ENCODE results near the gene DUSP16. TPM values are rescaled to one million over a fixed set of nuclear protein-coding genes. Genes with fewer than 3 reads are reported as not detected.
A peak's percentile ranks its signal among the peaks of the same experiment; 100 is the strongest.

DUSP16 gene
- total RNA-seq, 1 donor = 12.1 TPM

- no peak overlapping the region for H3K4me3 ChIP-seq (ENCODE audit: low read depth, low read length)
- DNase-seq (ENCODE audit: low read depth) = no peak
- TF ChIP-seq CTCF (IDR thresholded peaks at IDR 0.05; ENCODE audit: insufficient read depth, low read depth, low read length) = no peak
Observed at GRCh38 chr12:12511895-12512711, 50.6 kb downstream of the DUSP16 start.

GRCh38 chr12:12511021-12511783 is 51.5 kb downstream of the DUSP16 start:
- DNase-seq (ENCODE audit: low read depth) = no peak
- no peak overlapping the region for H3K4me3 ChIP-seq (ENCODE audit: low read depth, low read length)
- TF ChIP-seq CTCF (IDR thresholded peaks at IDR 0.05; ENCODE audit: insufficient read depth, low read depth, low read length) = no peak

- no peak for TF ChIP-seq CTCF (IDR thresholded peaks at IDR 0.05; ENCODE audit: insufficient read depth, low read depth, low read length)
- H3K4me3 ChIP-seq (ENCODE audit: low read depth, low read length) = no peak overlapping the region
- no peak for DNase-seq (ENCODE audit: low read depth)
Observed at GRCh38 chr12:12510551-12510950, 52.1 kb downstream of the DUSP16 start.

- no peak overlapping the region for H3K4me3 ChIP-seq (ENCODE audit: low read depth, low read length)
- TF ChIP-seq CTCF (IDR thresholded peaks at IDR 0.05; ENCODE audit: insufficient read depth, low read depth, low read length) = no peak
- peak; percentile 17 for DNase-seq (ENCODE audit: low read depth)
Observed at GRCh38 chr12:12510141-12510540, 52.5 kb downstream of the DUSP16 start.

GRCh38 chr12:12508612-12509011 is 54.1 kb downstream of the DUSP16 start:
- no peak for TF ChIP-seq CTCF (IDR thresholded peaks at IDR 0.05; ENCODE audit: insufficient read depth, low read depth, low read length)
- H3K4me3 ChIP-seq (ENCODE audit: low read depth, low read length) = no peak overlapping the region
- peak; percentile 72 for DNase-seq (ENCODE audit: low read depth)

- no peak overlapping the region for H3K4me3 ChIP-seq (ENCODE audit: low read depth, low read length)
- DNase-seq (ENCODE audit: low read depth) = no peak
- TF ChIP-seq CTCF (IDR thresholded peaks at IDR 0.05; ENCODE audit: insufficient read depth, low read depth, low read length) = no peak
Observed at GRCh38 chr12:12507121-12507520, 55.5 kb downstream of the DUSP16 start.

Data from fibroblast of villous mesenchyme (primary cell).